SU-DHL-6 (cell line): ENCODE measurements around the gene PTPRG.

Experiments
- EZH2phosphoT487 ChIP-seq: fragments of 200-600 bp; sonication (generic), shearing (Covaris generic); conservative IDR thresholded peaks from 2 replicates; pipeline ENCODE4 v1.6.1; 2018; ENCODE audit warnings: mild to moderate bottlenecking, antibody characterized with exemption, low read length, moderate library complexity, mixed read lengths
- TF ChIP-seq, protein P1 (sequence below): fragments of 200-600 bp; sonication (generic); IDR thresholded peaks from one replicate; pipeline ENCODE4 v1.5.1; 2017; ENCODE audit warnings: antibody characterized with exemption, mild to moderate bottlenecking, low read length, moderate library complexity; ENCODE audit not compliant: insufficient read depth, poor library complexity, severe bottlenecking

DNA sequence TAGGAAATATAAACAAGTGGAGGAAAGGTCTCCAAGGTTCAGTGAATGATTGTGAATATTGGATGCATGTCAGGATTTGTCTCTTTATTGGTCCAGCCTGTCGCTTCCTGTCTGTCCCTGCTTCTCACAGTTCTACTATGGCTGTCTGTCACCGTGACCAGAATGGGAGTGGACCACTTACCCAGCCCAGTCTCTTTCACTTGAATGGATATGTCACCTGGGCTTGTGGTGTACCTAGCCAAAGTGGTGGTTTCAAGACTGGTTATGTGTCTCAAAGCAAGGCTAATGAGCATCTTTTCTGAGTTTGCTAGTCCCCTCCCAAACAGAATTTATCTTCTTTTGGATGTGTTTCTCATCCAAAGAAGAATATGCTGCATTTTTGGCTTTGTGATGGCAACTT, 231.7 kb downstream of the PTPRG start:
- TF ChIP-seq, protein P1, sequence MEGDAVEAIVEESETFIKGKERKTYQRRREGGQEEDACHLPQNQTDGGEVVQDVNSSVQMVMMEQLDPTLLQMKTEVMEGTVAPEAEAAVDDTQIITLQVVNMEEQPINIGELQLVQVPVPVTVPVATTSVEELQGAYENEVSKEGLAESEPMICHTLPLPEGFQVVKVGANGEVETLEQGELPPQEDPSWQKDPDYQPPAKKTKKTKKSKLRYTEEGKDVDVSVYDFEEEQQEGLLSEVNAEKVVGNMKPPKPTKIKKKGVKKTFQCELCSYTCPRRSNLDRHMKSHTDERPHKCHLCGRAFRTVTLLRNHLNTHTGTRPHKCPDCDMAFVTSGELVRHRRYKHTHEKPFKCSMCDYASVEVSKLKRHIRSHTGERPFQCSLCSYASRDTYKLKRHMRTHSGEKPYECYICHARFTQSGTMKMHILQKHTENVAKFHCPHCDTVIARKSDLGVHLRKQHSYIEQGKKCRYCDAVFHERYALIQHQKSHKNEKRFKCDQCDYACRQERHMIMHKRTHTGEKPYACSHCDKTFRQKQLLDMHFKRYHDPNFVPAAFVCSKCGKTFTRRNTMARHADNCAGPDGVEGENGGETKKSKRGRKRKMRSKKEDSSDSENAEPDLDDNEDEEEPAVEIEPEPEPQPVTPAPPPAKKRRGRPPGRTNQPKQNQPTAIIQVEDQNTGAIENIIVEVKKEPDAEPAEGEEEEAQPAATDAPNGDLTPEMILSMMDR, result no peak
- TF ChIP-seq EZH2phosphoT487, result no peak
